ENCODE data around the gene ANKRD9.
"Not testable (repeated sequence)": the region's sequence is repeated elsewhere in the genome, so short reads cannot be mapped to it uniquely, and the experiment has no call there.

The ANKRD9 gene

DNA sequence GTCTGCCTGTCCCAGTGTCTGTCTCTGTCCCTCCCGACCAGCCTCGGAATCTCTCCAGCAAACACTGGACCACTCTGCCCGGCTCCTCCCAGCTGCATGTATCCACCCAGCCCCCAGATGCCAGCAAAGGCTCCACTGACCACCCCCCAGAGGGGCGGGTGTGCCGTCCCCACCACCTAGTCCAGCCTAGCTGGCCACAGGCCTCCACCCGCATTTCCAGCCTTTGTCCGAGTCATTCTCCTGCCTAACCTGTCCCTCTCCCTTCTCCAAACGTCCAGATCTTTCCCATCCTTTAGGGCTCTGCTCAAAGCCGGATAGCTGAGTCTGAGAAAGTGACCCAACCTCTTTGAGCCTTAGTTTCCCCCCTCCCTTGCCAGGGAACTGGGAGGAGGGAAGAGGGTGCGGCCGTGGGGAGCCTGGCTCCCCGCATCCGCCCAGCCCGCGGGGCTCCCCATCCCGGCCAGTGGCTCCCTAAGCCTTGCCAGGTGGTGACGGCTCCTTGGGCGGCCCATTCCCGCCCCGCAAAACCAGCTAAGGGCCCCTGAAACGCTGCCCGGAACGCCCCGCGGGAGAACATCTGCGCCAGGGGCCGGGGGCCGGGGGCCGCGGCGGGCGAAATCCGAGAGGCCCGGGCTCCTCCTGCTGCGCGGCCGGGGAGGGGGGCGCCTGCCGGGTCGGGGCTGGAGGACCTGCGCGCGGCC lies 34.6 kb upstream of the ANKRD9 start:
- Mint-ChIP-seq H3K27ac (no peak overlapping the region), H3K4me3 (peak overlapping the region in 1 of 2 donors; percentile 61), H3K27me3 (peaks cover 37 to 54% of the 10 kb centered on the region in 2 donors), H3K4me1 (peaks cover 9 to 15% of the 10 kb centered on the region in 2 donors), H3K36me3 (no peaks in the 10 kb centered on the region), H3K9me3 (peaks cover 0 to 1% of the 10 kb centered on the region in 2 donors)
- ATAC-seq (replicated peaks), result no peak
- DNase-seq, result no peak

DNA sequence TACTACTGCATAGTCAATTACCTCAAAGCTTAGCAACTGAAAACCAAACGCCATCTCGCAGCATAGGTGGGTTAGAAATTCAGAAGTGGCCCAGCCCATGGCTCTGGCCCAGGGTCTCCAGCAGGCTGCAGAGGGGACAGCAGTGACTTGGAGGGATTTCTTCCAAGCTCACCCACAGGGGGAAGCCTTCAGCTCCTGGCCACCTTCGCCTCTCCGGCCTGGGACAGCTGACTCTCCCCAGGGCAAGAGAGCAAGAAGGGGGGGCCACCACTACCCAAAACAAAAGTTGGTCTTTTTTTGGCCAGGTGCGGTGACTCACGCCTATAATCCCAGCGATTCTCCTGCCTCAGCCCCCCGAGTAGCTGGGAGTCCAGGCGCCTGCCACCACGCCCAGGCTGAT lies 32.2 kb upstream of the ANKRD9 start:
- DNase-seq, result no peak
- Mint-ChIP-seq H3K9me3 (no peaks in the 10 kb centered on the region), H3K27me3 (peaks cover 26 to 35% of the 10 kb centered on the region in 2 donors), H3K4me3 (no peak overlapping the region), H3K27ac (no peak overlapping the region), H3K4me1 (peaks cover 11 to 13% of the 10 kb centered on the region in 2 donors), H3K36me3 (no peaks in the 10 kb centered on the region)
- no peak for ATAC-seq (replicated peaks)

DNA sequence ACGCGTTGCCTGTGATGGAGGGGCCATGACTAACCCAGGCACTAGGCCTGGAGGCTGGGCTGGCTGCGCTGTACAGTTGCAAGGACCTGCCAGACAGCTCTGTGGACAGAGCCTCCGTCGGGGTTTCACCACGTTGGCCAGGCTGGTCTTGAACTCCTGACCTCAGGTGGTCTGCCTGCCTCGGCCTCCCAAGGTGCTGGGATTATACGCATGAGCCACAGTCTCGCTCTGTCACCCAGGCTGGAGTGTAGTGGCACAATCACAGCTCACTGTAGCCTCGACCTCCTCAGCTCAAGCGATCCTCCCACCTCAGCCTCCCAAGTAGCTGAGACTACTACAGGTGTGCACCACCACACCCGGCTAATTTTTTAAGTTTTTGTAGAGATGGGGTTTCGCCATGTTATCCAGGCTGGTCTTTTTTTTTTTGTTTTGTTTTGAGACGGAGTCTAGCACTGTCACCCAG lies 31.5 kb upstream of the ANKRD9 start:
- not testable (repeated sequence) for H3K9me3 Mint-ChIP-seq; H3K36me3 Mint-ChIP-seq; H3K27ac Mint-ChIP-seq; ATAC-seq (replicated peaks); H3K4me3 Mint-ChIP-seq; DNase-seq
- Mint-ChIP-seq H3K4me1 (peaks cover 10 to 11% of the 10 kb centered on the region in 2 donors), H3K27me3 (peaks cover 24 to 30% of the 10 kb centered on the region in 2 donors)

DNA sequence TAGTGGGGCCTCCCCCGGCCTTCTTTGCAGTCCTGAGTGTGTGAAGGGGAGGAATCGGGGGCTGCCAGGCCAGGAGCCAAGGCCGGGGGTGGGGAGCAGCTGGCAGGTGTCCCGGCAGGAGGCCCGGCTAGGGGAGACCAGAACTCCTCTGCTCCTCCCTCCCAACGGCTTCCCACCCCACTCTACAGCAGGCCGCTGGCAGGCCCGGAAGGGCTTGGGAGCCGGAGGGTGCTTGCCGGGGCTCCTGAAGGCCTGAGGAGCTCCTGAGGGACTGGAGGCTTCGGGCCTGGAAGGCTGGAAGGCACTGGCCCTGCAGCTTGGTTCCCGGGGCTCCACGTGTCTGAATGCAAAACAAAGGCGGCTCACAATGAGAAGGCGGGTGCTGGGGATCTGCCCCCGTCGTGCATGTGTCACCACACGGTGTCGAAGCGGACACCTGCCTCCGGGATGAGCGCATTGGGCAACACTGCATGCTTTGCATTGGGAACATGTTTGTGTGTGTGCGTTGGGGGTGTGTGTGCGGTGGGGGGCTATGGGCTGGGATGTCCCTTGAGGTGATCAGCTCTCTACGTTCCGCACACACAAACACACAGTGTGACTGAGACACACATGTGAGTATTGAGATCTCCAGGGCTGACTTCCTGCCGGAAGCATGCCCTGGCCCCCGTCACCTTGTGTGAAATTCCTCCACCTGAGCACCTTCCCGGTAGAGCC lies 30.9 kb upstream of the ANKRD9 start:
- Mint-ChIP-seq H3K9me3 (no peaks in the 10 kb centered on the region), H3K4me1 (peaks cover 6 to 11% of the 10 kb centered on the region in 2 donors), H3K36me3 (no peaks in the 10 kb centered on the region), H3K27ac (no peak overlapping the region), H3K27me3 (peaks cover 18 to 24% of the 10 kb centered on the region in 2 donors), H3K4me3 (no peak overlapping the region)
- ATAC-seq (replicated peaks) (no peak), DNase-seq (no peak)

DNA sequence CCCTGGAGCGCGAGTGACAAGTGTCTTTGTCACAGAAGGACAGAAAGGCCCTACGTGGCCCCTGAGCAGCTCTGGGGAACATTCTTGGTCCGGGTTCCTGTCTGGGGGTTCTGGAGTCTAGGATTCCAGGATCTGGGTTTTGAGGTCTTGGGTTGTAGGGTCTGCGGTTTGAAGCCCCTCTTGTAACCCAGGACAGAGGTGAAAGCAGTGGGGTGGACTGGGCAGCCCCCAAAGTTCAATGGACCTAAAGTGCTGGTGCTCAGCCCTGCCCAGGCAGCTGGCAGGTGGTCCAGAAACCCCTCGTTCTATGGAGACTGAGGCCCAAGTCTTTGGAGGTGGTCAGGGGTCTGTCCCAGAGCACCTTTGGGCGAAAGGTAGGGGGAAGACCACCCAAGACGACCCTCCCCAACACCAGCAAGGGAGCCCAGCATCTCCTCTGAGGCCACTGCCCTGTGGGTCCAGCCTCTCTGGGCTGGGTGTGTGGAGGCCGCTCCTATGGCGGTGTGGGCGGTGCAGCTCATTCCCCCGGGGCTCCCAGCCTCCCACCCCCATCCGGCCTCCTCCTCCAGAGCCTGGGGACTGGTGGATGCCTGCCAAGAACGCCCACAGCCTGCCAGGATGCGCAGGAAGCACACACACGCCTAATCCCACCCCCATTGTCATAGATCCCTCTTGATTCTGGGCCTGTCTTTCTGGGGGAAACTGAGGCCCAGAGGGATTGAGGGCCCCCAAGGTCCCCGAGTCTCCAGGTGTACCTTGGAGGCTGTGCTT lies 30.2 kb upstream of the ANKRD9 start:
- Mint-ChIP-seq H3K27me3 (peaks cover 13 to 18% of the 10 kb centered on the region in 2 donors), H3K27ac (no peak overlapping the region), H3K9me3 (no peaks in the 10 kb centered on the region), H3K36me3 (no peaks in the 10 kb centered on the region), H3K4me3 (no peak overlapping the region), H3K4me1 (peaks cover 0 to 7% of the 10 kb centered on the region in 2 donors)
- ATAC-seq (replicated peaks) (no peak), DNase-seq (no peak)

- DNase-seq (no peak), ATAC-seq (replicated peaks) (no peak)
- H3K27ac Mint-ChIP-seq, result no peak overlapping the region
- peaks cover under 1 to 5% of the 10 kb centered on the region in 2 donors for H3K4me1 Mint-ChIP-seq
- no peak overlapping the region for H3K4me3 Mint-ChIP-seq
- H3K9me3 Mint-ChIP-seq, result no peaks in the 10 kb centered on the region
- H3K27me3 Mint-ChIP-seq, result peaks cover 8 to 12% of the 10 kb centered on the region in 2 donors
- H3K36me3 Mint-ChIP-seq, result no peaks in the 10 kb centered on the region
Observed at GRCh38 chr14:102538602-102539543, 29.3 kb upstream of the ANKRD9 start.

DNA sequence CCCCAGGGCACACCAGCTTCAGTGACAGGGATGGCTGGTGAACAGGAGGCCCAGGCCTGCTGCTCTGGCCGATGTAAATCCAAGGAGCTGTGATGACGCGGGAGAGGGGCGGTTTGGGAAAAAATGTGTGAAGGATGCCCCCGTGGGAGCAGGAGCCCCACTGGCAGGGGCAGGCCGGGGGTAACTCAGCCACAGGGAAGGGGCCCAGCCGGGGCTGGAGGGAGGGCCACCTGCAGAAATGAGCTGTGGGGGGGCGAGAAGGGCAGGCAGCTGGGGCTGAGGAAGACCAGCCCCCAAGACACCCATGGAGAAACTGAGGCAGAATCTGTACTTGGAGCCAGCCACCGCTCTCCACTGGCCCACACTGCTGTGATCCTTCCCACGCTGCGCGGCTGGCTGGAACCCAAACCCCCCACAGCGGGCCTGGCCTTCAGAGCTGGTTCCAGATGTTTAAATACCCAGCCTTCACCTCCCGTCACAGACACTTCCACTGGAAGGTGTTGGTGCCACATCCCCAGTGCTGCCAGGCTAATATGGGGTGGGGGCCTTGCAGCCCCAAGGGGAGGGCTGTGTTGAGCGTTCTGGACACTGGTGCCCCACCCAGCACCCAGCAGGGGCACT lies 28.5 kb upstream of the ANKRD9 start:
- Mint-ChIP-seq H3K36me3 (no peaks in the 10 kb centered on the region), H3K9me3 (no peaks in the 10 kb centered on the region), H3K27ac (no peak overlapping the region), H3K4me1 (peaks cover 8 to 10% of the 10 kb centered on the region in 2 donors), H3K27me3 (peaks cover 4 to 5% of the 10 kb centered on the region in 2 donors), H3K4me3 (no peak overlapping the region)
- no peak for DNase-seq
- ATAC-seq (replicated peaks), result no peak

GRCh38 chr14:102532204-102532658 lies 22.7 kb upstream of the ANKRD9 start:
- ATAC-seq (replicated peaks), result no peak

DNA sequence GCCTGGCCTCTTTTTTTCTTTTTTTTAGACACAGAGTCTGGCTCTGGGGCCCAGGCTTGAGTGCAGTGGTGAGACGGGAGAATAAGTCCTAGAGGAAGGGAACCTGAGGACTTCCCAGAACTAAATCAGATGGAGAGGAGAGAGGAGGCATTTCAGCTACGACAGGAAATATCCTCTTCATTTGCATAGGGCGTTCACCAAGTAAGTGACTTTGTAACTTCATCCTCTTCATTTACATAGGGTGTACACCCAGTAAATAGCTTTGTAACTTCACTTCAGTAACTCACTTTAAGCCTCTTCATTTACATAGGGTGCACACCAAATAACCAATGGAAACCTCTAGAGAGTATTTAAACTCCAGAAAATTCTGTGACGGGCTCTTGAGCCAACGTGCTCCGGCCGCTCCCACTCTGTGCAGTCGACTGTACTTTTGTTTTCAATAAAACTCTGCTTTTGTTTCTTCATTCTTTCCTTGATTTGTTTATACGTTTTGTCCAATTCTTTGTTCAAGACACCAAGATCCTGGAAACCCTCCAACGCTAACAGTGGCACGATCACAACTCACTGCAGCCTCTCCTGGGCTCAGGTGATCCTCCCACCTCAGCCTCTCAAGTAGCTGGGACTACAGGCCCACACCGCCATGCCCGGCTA lies 21.4 kb upstream of the ANKRD9 start:
- ATAC-seq (replicated peaks), result peak; percentile 49 to 61
- H3K27me3 Mint-ChIP-seq, result no peaks in the 10 kb centered on the region

More at GRCh38 chr14:102532204-102532658, 22.7 kb upstream of the ANKRD9 start:
- Mint-ChIP-seq H3K4me3 (no peak overlapping the region), H3K27ac (no peak overlapping the region), H3K36me3 (no peaks in the 10 kb centered on the region), H3K4me1 (peaks cover 8 to 22% of the 10 kb centered on the region in 2 donors), H3K9me3 (no peaks in the 10 kb centered on the region), H3K27me3 (no peaks in the 10 kb centered on the region)
- DNase-seq, result no peak

GRCh38 chr14:102528431-102529170 lies 19.0 kb upstream of the ANKRD9 start:
- H3K36me3 Mint-ChIP-seq, result no peaks in the 10 kb centered on the region
- no peak overlapping the region for H3K4me3 Mint-ChIP-seq
- H3K9me3 Mint-ChIP-seq, result no peaks in the 10 kb centered on the region
- ATAC-seq (replicated peaks) (no peak), DNase-seq (no peak)
- peaks cover 22 to 42% of the 10 kb centered on the region in 2 donors for H3K4me1 Mint-ChIP-seq
- H3K27me3 Mint-ChIP-seq, result no peaks in the 10 kb centered on the region
- no peak overlapping the region for H3K27ac Mint-ChIP-seq

More for the DNA sequence above, 21.4 kb upstream of the ANKRD9 start:
- no peak overlapping the region for H3K4me3 Mint-ChIP-seq
- no peaks in the 10 kb centered on the region for H3K9me3 Mint-ChIP-seq
- no peak for DNase-seq
- H3K36me3 Mint-ChIP-seq, result no peaks in the 10 kb centered on the region
- peak overlapping the region; percentile 68 for H3K27ac Mint-ChIP-seq
- peaks cover 9 to 23% of the 10 kb centered on the region in 2 donors for H3K4me1 Mint-ChIP-seq

- peak overlapping the region; percentile 91 to 95 for H3K4me3 Mint-ChIP-seq
Observed at GRCh38 chr14:102525929-102526497, 16.4 kb upstream of the ANKRD9 start.

More at GRCh38 chr14:102525929-102526497, 16.4 kb upstream of the ANKRD9 start:
- peak overlapping the region; percentile 43 for H3K27ac Mint-ChIP-seq
- no peak for DNase-seq
- no peak for ATAC-seq (replicated peaks)
- H3K36me3 Mint-ChIP-seq, result no peaks in the 10 kb centered on the region
- no peaks in the 10 kb centered on the region for H3K27me3 Mint-ChIP-seq
- H3K4me1 Mint-ChIP-seq, result peaks cover 23 to 41% of the 10 kb centered on the region in 2 donors
- H3K9me3 Mint-ChIP-seq, result no peaks in the 10 kb centered on the region
